Superior temporal gyrus (tissue), 1 donor: ENCODE data around the gene RPUSD2.

Source experiments
- DNase-seq: peaks from one replicate; pipeline ENCODE4 v3.0.0-alpha.2; 2016; ENCODE audit errors: extremely low spot score

The RPUSD2 gene, protein sequence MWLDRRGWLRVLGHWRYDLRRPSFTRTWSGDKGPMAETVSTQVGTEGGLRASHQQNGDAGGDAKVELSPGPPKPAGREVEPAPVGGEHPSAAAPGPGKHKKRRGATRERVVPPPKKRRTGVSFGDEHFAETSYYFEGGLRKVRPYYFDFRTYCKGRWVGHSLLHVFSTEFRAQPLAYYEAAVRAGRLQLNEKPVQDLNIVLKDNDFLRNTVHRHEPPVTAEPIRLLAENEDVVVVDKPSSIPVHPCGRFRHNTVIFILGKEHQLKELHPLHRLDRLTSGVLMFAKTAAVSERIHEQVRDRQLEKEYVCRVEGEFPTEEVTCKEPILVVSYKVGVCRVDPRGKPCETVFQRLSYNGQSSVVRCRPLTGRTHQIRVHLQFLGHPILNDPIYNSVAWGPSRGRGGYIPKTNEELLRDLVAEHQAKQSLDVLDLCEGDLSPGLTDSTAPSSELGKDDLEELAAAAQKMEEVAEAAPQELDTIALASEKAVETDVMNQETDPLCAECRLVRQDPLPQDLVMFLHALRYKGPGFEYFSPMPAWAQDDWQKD

DNA sequence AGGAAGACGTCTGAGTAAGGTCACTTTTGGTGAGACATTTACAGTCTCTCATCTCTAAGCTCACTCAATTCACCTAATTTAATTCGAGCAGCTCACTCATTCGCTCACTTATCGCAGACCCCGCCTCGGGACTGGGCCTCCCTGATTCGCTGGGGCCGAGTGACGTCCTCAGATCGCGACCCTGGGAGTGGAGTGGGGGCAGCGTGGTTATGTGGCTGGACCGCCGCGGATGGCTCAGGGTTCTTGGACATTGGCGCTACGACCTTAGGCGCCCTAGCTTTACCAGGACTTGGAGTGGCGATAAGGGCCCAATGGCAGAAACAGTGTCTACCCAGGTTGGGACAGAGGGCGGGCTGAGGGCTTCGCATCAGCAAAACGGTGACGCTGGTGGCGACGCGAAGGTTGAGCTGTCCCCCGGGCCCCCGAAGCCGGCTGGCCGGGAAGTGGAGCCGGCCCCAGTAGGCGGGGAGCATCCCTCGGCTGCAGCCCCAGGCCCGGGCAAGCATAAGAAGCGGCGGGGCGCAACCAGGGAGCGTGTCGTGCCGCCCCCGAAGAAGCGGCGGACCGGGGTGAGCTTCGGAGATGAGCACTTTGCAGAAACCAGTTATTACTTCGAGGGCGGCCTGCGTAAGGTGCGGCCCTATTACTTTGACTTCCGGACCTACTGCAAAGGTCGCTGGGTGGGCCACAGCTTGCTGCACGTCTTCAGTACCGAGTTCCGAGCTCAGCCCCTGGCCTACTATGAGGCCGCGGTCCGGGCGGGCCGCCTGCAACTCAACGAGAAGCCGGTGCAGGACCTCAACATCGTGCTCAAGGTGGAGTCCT, at the start of gene RPUSD2:
RPUSD2 (plus strand) TSS at position 171 of the 825 bp plus-strand sequence; CDS start at position 210, 39 bp downstream.
- peak; percentile 96 for DNase-seq

DNA sequence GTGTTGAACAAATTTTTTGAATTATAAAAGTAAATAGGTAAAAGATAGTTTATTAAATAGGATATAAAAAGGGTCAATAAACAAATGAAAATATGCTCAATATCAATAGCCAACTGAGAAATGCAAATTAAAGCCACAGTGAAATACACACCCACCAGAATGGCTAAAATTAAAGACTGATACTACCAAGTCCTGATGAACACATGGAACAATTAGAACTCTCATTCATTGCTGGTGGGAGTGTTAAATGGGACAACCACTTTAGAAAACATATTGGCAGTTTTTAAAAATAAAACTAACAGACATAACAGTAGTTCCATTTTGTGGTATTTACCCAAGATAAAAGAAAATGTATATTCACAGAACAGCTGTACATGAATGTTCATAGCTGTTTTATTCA, 45.5 kb upstream of the RPUSD2 start:
- DNase-seq, result no peak

DNA sequence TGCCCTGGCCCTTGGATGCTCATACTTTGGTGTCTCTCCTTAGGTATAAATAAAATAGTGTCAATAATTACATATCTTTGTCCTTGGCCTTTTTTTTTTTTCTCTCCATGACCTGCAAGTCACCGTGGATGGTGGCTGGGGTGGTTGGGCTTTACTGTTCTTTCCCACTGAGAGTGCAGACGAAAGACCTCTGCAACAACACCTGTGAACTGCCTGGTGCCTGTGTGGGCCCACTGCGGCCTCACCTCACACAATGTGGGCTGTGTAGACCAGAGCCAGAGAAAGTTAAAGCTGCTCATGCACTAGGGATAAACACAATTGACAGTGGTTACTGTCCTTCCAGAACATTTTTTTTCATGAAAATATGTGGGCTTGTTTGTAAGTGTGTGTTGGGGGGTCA, 43.2 kb upstream of the RPUSD2 start:
- no peak for DNase-seq

DNA sequence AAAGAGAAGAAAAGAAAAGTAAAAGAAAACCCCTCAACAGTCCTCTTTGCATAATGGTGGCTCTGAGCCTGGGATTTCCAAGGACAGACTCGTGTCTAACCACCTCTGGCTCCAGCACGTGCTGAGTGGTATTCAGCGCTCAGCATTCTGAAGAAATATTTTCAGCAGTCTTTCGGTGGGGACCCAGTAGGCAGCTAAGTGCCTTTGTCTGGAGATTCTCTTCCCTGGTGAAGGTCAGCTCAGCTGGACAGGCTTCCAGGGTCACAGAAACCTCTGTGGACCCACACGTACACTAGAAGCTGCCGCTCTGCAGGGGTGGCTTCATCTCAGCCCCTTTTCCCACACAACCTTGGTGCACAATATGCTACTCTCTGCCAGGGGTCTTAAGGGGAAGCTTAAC, 40.3 kb upstream of the RPUSD2 start:
- no peak for DNase-seq

DNA sequence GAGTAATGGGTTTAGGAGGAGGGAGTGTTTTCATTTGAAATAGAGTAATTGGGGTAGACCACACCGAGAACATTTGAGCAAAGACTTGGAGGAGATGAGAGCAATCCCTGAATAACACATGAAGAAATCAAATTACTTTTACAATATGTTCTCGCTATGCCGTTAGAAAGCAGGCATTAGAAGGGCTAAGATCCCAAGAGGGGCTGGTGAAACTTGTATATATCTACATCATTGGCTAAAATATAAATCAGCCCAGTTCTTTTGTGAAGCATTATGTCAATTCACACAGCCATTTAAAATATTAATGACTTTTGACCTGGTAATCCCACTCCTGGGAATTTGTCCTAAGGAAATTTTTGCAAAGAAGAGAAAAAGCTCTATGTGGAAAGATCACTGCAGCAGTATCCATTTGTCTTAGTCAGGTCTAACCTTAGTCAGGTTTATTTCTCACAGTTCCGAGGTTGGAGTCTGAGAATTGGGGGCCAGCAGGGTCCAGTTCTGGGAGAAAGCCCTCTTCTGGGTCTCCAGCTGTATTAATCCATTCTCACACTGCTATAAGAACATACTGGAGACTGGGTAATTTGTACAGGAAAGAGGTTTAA, 35.2 kb upstream of the RPUSD2 start:
- no peak for DNase-seq

DNA sequence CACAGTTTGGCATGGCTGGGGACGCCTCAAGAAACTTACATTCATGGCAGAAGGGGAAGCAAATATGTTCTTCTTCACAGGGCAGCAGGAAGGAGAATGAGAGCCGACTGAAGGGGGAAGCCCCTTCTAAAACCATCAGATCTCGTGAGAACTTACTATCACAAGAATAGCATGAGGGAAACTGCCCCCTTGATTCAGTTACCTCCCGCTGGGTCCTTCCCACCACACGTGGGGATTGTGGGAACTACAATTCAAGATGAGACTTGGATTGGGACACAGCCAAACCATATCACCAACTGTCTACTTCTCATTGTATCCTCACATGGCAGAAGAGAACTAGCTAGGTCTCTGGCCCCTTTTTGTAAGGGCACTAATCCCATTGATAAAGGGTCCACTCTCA, 34.7 kb upstream of the RPUSD2 start:
- no peak for DNase-seq

DNA sequence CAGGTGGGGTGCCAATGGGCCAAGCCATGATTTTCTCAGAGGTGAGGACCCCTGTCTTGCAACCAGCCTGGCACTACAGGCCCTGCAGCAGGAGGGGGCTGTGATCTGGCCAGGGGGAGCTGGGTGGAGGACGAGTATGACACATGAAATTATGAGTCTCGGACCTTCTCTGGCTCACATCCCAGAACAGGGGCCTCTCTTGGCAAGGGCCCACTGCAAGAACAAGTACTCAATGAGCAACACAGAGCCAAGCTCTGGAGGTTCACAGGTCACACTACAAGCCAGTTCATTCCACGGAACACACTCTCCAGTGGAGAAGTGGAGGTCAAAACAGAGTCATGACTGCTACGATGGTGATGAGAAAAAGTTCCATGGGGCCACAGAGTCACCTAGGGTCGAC, 32.6 kb upstream of the RPUSD2 start:
- DNase-seq, result no peak

DNA sequence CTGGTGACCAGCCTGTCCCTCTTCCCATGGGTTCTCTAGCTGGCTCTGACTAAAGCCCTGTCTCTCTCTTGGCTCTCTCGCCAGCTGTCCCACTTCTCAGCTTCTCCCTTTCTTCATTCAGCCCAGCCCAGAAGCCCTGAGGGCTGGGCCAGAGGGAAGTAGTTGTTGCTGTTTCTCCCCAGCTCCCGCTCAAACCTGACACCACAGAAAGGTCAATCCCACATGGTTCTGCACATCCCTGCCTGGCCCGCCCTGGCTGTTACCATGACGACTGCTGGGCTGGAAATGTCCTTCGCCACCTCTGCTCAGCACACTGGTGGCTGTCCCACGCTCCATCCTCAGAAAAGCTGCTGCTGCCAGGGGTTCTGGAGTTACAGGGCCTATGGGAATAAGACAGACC, 30.1 kb upstream of the RPUSD2 start:
- no peak for DNase-seq

DNA sequence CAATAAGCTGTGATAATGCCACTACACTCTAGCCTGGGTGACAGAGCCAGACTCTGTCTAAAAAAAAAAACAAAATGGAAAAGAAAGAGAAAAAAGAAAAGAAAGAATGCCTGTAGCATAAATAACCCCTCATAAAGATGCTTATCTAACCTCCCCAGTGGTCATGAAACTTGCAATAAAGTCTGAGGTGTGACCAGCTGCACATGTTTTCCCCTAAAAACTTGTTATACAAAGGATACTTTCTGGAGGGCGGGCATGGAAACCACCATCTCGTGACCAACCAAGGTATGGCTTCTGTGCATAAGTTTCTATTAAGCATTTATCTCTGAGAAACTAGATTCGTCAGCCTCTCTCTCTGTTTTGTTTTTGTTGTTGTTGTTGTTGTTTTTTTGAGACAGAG, 26.0 kb upstream of the RPUSD2 start:
- no peak for DNase-seq

DNA sequence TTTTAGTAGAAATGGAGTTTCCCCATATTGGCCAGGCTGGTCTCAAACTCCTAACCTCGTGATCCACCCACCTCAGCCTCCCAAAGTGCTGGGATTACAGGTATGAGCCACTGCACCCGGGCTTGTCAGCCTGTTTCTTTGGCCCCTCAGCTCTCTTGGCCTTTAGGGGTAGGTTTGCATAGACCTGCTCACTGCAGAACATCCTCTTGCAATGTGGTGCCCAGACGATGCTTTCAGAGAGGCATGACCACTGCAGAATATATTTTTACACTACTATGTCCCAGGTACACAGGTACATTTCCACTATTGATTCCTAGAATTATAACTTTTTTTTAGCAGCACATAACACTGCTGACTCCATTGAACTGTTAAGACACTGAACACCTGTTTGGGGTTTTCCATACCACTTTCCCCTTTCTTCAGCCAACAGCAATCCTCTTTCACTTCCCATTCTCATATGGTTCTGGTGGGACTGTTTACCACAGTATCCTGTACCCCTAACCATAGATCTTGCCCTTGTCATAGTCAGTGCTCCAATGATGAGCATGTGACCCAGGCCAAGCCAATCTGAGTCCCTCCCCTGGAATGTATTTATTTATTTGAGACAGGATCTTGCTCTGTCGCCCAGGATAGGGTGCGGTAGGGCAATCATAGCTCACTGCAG, 25.3 kb upstream of the RPUSD2 start:
- DNase-seq, result no peak

DNA sequence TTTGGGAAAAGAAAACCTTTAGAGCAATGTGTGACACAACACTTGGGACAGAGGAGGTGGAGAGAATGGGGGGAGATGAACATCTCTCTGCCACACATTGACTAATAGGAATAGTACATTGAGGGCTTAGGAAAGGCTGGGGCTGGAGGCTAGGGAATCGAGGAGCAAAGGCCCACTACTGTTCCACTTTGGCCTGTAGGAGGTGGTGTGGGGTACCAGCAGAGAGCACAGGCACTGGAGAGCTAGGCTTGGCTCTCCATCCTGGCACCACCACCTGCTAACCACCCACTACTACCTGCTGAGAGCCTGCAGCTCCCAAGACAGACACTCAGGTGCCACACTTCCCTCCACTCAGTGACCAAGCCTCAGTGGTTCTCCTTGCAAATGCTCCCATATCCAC, 23.6 kb upstream of the RPUSD2 start:
- no peak for DNase-seq

DNA sequence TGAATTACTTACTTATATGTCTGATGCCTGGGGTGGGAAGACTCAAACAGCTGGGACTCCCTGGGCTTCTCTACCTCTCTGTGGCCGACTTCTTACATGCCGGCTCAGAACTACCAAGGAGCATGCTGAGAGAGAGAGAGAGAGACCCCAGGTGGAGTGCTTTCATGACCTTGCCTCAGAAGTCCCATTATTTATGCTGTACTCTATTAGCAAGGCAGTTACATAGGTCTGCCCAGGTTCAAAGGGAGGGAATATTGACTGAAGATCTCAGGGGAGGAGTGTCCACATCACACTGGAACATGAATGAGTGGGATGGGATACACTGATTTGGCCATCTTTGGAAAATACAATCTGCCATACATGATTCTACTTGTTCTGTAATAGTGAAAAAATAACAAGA, 20.5 kb upstream of the RPUSD2 start:
- no peak for DNase-seq

DNA sequence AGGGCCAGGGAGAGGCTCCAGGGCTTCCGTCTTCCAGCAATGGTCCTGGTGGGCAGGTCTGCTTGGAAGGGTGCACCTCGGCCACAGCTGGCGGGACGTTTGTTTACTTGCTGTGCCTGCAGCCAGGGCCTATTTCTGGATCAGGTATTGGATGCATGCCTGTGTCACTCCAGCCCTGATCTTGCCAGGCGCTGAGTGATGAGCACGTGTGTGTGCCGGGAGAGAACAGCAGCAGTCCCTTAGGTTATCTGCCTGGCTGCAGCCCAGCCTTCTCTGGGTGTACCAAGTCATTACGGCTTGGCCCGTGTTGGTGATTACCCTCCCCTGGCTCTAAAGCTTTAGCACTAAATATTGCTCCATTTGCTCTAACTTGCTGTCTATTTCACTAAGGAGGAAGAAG, 19.2 kb upstream of the RPUSD2 start:
- no peak for DNase-seq

DNA sequence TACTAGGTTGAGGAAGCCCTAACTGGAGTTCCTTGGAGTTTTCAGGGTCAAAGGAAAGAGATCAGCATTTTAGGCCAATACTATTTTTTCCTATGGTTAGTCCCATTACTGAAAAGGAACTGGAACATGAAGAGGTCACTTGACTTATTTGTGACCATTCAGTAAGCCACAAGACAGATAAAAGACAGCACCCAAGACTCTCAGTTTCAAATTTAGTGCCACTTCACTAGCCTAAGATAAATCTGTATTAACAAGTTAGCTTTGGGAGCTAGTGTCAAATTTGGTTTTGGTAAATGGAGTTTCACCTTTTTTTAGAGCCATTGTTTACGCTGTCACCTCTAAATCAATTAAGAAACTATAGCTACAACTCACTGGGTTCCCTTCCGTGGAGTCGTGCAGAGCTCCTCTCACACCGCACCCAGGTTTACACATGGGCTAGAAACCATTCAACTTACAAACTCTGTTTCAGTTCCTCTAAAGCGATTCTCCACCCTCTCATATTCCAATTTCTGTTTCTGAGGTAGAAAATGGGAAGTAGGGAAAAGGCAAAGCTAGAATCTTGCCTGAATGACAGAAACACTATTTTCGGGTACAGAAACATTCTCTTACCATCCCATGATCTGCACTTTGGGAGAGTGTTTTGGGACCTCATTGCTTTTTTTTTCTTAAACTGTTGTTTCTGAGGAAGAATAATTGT, 18.6 kb upstream of the RPUSD2 start:
- DNase-seq, result no peak

DNA sequence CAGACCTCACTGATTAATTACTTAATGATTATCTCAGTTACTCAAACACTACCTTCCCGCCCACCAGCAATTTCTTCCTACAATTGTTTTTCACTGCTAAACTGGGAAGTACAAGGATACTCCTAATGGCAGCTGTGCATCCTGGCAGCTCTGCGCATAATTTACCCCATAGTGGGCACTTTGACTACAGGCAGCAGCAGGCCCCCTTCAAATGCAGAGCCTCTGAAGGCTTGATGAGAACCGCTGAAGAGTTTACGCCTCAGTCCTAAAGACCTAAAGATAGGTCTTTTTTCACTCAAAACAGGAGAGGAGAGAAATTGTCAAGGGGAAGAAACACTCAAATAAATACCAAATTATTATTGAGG, 15.0 kb upstream of the RPUSD2 start:
- DNase-seq, result no peak

DNA sequence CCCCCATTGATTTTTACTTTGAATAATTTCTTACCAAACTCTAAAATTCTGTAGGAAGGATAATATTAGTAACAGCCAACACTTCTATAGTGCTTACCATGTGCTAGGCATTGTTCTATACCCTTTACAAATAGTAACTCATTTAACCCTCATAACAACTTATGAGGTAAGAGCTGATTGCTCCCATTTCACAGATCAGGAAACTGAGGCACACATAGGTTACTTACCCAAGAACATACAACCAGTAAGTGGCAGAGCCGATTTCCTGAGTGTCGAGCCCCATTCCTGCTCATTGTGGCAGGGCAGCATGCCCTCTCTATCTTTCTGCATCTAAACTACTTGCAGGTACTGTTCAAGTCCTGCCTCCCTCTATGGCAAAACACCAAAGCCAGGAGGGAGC, 13.2 kb upstream of the RPUSD2 start:
- DNase-seq, result no peak

DNA sequence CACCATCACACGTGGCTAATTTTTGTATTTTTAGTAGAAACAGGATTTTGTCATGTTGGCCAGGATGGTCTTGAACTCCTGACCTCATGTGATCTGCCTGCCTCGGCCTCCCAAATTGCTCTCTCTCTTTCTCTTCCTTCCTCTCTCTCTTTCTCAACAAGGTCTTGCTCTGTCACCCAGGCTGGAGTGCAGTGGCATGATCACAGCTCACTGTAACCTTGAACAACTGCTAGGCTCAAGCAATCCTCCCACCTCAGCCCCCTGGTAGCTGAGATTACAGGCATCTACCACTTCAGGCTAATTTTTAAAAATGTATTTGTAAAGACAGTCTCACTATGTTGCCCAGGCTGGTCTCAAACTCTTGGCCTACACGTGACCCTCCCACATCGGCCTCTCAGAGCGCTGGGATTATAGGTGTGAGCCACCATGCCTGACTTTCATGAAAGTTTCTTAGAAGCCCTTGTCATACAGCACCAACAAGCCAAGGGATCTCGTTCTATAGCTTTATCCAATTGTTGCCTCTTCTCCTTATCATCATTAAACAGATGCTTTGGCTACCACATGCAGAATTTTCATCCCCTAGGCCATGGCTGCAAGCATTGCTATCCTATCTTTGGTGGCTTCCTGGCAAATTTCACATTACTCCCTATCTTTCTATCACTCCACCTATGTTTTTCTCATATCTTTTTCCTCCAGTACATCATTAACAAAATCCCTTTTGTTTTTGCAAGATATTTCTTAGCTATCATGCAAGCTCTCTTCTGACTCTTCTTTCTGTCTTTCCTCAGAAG, 10.0 kb upstream of the RPUSD2 start:
- DNase-seq, result no peak

DNA sequence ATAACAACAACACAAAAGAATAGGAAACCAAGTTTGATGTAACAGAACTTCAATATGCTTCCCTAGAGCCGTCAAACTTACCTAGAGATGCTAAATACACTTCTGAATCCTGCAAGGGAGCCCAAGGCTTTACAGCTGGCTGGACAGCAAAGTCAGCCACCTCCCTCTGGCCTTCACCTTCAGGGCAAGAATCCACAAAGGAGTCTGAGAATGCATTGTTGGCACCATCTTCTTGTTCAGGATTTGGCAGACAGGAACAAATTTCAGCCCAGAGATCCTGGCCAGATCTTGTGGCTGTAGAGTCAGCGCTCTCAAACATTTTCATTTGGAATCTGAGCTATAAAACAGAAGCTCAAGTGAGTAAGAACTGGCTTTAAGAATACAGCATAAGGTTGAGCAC, 6.4 kb upstream of the RPUSD2 start:
- no peak for DNase-seq

DNA sequence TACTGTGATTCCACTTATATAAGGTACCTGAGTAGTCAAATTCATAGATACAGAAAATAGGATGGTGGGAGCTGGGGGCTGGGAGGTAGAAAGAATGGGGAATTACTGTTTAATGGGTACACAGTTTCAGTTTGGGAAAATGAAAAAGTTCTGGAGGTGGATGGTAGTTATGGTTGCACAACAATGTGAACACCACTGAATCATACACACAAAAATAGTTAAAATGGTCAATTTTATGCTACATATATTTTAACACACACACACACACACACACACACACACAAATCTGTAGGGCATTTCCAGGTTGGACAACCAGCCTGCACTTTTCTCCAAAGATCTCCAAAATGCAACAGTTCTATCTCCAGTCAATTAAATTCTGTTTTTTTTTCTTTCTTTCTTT, 5.7 kb upstream of the RPUSD2 start:
- DNase-seq, result no peak

DNA sequence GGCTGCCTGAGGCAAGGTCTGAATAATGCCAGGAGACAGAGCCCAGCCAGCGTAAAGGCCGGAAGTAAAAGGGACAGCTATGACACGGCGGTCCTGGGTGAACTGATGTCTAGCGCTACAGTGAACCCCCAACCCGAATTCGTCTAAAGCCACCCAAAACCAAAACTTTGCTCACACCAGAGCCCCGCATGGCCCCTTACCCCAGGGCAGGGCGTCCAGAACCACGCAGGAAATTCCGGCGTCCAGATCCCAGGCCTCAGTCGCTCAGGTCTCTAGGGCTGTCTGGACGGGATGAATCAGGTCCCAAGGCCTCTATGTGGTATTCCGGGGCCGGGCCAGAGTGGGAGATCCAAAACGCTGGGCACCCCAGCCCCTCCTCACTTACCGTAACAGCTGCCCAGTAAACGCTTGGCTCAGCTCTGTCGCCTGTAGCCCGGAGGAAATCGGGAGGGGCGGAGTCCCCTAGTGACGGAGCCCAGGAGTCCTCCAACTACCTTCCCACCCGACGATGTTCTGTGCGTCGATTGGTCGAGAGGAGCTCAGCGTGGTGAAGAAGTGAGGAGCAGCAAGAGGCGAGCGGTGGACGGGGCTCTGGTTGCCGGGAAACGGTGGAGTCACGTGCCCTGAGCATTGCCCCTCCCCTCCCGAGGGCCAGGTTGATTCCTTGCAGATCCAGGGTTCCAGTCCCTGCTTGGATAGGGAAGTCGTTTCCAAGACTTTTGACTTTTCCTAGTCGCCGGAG, 4.3 kb upstream of the RPUSD2 start, which contains the start of gene CCDC32:
CCDC32 (minus strand) TSS at position 452 of the 742 bp plus-strand sequence. CDS start 2,027 bp downstream, outside the sequence.
- DNase-seq, result peak; percentile 99
